Naive B cell (primary cell): ENCODE results near the gene SPDYE4. TPM values are rescaled to one million over a fixed set of nuclear protein-coding genes. Genes with fewer than 3 reads are reported as not detected.
"Not testable (repeated sequence)": the region's sequence is repeated elsewhere in the genome, so short reads cannot be mapped to it uniquely, and the experiment has no call there.

Experiments
- ATAC-seq, 2 donors: fragments of 150-1000 bp; cut with Tn5 transposase; 2 replicates each; pipeline ENCODE4 v1.10.0; 2021; ENCODE audit warnings: low read depth in 2 of 2, mild to moderate bottlenecking in 2 of 2, moderate library complexity in 2 of 2
- DNase-seq: peaks from one replicate; pipeline ENCODE4 v3.0.0; 2022
- H3K27ac Mint-ChIP-seq, 6 donors: one replicate each; pipeline ENCODE4 v1.8.0; 2020 to 2022; ENCODE audit warnings: mild to moderate bottlenecking in 6 of 6, mixed read lengths in 6 of 6, moderate library complexity in 5 of 6, inconsistent platforms in 2 of 6
- H3K27me3 Mint-ChIP-seq, 3 donors: one replicate each; pipeline ENCODE4 v1.8.0; 2021 to 2022; ENCODE audit warnings: mixed read lengths in 3 of 3, mild to moderate bottlenecking in 1 of 3
- H3K36me3 Mint-ChIP-seq, 2 donors: one replicate each; pipeline ENCODE4 v1.8.0; 2020 to 2022; ENCODE audit warnings: mixed read lengths in 2 of 2, inconsistent platforms in 1 of 2, mild to moderate bottlenecking in 1 of 2
- H3K4me1 Mint-ChIP-seq, 3 donors: one replicate each; pipeline ENCODE4 v1.8.0; 2020 to 2022; ENCODE audit warnings: mixed read lengths in 3 of 3, inconsistent platforms in 1 of 3, mild to moderate bottlenecking in 1 of 3, moderate library complexity in 1 of 3
- H3K4me3 Mint-ChIP-seq, 8 donors: one replicate each; pipeline ENCODE4 v1.8.0; 2020 to 2022; ENCODE audit warnings: mild to moderate bottlenecking in 8 of 8, mixed read lengths in 8 of 8, moderate library complexity in 8 of 8, inconsistent platforms in 2 of 8
- H3K9me3 Mint-ChIP-seq, 7 donors: one replicate each; pipeline ENCODE4 v1.8.0; 2020 to 2022; ENCODE audit warnings: mixed read lengths in 7 of 7, mild to moderate bottlenecking in 5 of 7, inconsistent platforms in 2 of 7, moderate library complexity in 1 of 7
- polyA plus RNA-seq, 6 donors: library from polyadenylated mRNA; unstranded; fragments of 300-500 nt; fragmentation: Illumina TruSeq; gene quantifications; one replicate each; pipeline ENCODE4 v1.2.3, GENCODE V29; 2021; ENCODE audit warnings: low read depth in 6 of 6

The SPDYE4 gene, protein sequence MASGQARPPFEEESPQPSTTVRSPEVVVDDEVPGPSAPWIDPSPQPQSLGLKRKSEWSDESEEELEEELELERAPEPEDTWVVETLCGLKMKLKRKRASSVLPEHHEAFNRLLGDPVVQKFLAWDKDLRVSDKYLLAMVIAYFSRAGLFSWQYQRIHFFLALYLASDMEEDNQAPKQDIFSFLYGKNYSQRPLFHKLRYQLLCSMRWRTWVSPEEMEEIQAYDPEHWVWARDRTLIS
- not detected for polyA plus RNA-seq

DNA sequence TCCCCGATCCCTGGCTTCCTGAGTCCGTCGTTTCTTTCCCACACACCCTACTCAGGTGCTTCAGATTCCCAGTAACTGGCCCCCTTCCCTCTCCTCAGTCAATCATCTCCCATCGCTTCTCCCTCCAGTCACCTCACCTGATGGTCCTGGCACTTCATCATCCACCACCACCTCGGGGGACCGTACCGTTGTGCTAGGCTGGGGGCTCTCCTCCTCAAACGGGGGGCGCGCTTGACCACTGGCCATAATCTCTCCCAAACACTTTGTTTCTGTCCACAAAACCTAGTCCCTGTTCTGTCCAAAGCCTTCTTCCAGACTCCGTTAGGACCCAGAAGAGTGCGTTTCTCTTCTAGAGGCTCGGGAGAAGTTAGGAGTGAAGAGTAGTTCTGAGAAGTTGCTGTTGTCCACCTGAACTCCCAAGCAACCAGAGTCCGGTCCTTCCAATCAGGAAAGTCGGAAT is at the start of gene SPDYE4:
SPDYE4 (minus strand) TSS at position 410 of the 460 bp plus-strand sequence; CDS start at position 246, 164 bp downstream.
- Mint-ChIP-seq H3K27me3 (peaks cover 24 to 63% (median 57%) of the 10 kb centered on the region in 3 donors), H3K27ac (peak within 1 kb of the TSS in 1 of 6 donors; percentile 7), H3K9me3 (peaks cover 0 to 3% (median 0%) of the 10 kb centered on the region in 7 donors), H3K4me1 (no peaks in the 10 kb centered on the region), H3K4me3 (peak within 1 kb of the TSS in 1 of 8 donors; percentile 80), H3K36me3 (peaks cover 0 to 10% of the 10 kb centered on the region in 2 donors)
- DNase-seq (no peak), ATAC-seq (no peak)

GRCh38 chr17:8806926-8807550 is 48.7 kb upstream of the SPDYE4 start:
- DNase-seq, result peak; percentile 71
- peak; percentile 90 for ATAC-seq
- peak overlapping the region; percentile 8 to 91 (median 80) for H3K4me3 Mint-ChIP-seq
- peaks cover 38 to 57% (median 51%) of the 10 kb centered on the region in 3 donors for H3K4me1 Mint-ChIP-seq
- H3K27me3 Mint-ChIP-seq, result peaks cover 0 to 7% (median 5%) of the 10 kb centered on the region in 3 donors
- H3K36me3 Mint-ChIP-seq, result peaks cover 13 to 29% of the 10 kb centered on the region in 2 donors
- peaks cover 14 to 30% (median 22%) of the 10 kb centered on the region in 7 donors for H3K9me3 Mint-ChIP-seq
- peak overlapping the region; percentile 94 to 99 (median 98) for H3K27ac Mint-ChIP-seq

- ATAC-seq, result peak; percentile 25 to 27
- Mint-ChIP-seq H3K4me3 (peak overlapping the region; percentile 8 to 91 (median 78)), H3K27me3 (peaks cover 0 to under 1% (median 0%) of the 10 kb centered on the region in 3 donors), H3K27ac (peak overlapping the region; percentile 94 to 99 (median 98)), H3K36me3 (peaks cover 6 to 23% of the 10 kb centered on the region in 2 donors), H3K4me1 (peaks cover 38 to 57% (median 51%) of the 10 kb centered on the region in 3 donors), H3K9me3 (peaks cover 13 to 24% (median 16%) of the 10 kb centered on the region in 7 donors)
- DNase-seq, result peak; percentile 32
Observed at GRCh38 chr17:8806253-8806925, 48.0 kb upstream of the SPDYE4 start.

DNA sequence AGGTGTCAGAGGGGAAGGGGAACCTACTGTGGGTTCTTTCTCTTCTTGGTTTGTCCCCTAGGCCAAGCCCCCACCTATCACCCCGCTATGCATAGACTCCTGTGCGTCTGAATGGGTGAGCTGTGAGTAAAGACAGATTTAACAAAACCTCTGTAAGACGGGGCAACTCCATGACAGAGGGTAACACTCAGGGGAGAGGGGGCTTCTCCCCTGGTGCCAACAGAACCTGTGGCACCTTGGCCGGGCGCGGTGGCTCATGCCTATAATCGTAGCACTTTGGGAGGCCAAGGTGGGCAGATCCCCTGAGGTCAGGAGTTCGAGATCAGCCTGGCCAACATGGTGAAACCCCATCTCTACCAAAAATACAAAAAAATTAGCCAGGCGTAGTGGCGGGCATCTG is 47.0 kb upstream of the SPDYE4 start:
- peak overlapping the region; percentile 94 to 99 (median 98) for H3K27ac Mint-ChIP-seq
- H3K4me1 Mint-ChIP-seq, result peaks cover 38 to 57% (median 51%) of the 10 kb centered on the region in 3 donors
- peaks cover 11 to 22% (median 14%) of the 10 kb centered on the region in 7 donors for H3K9me3 Mint-ChIP-seq
- H3K36me3 Mint-ChIP-seq, result peaks cover 5 to 22% of the 10 kb centered on the region in 2 donors
- not testable (repeated sequence) for DNase-seq, H3K27me3 Mint-ChIP-seq, ATAC-seq
- H3K4me3 Mint-ChIP-seq, result peak overlapping the region in 5 of 8 donors; percentile 5 to 91 (median 79)

DNA sequence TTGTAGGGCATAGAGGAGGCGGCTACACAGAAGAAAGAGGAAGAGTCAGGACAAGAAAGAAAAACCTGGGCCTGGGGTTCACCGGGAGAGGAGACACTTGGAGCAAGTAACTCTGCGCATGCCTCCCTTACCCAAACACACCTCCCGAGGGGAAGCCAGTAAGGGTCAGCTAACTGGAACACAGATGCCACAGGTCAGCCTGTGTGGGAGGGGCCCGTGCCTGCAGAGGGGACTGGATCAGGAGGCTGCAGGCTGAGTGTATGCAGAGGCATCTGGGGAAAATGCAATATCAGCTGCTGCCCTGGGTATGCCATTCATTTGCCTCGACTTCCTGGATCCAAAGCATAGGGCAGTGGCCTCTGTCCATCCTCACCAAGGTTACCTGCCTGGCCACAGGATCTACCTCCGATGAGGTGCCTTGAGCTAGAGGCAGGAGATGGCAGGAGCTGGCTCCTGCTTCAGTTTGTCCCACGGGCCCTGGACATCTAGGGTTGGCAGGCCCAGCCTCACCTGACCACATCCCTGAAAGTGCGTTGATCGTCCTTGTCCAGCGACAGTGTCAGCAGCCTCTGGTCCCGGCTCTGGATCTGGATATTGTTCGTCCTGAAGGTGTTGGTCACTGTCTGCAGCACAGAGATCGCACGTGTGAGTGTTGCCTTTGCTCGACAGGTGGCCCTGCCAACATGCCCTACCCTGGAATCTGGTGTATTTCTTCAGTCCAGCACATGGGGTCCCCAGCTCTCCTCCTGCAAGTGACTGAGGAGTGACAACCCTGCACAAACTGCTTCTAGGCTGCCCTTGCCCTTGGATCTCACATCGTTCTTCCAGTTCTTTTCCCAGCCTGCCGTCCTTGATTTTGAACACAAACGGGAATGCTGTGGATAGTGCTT is 45.4 kb upstream of the SPDYE4 start:
- Mint-ChIP-seq H3K27ac (peak overlapping the region in 4 of 6 donors; percentile 38 to 99 (median 65)), H3K36me3 (peaks cover 5 to 21% of the 10 kb centered on the region in 2 donors), H3K9me3 (peaks cover 5 to 15% (median 12%) of the 10 kb centered on the region in 7 donors), H3K27me3 (no peaks in the 10 kb centered on the region), H3K4me3 (no peak overlapping the region), H3K4me1 (peaks cover 38 to 62% (median 51%) of the 10 kb centered on the region in 3 donors)
- ATAC-seq (no peak), DNase-seq (no peak)

- H3K36me3 Mint-ChIP-seq, result no peaks in the 10 kb centered on the region
- H3K27ac Mint-ChIP-seq, result no peak overlapping the region
Observed at GRCh38 chr17:8801135-8801840, 42.9 kb upstream of the SPDYE4 start.

GRCh38 chr17:8800656-8801055 is 42.3 kb upstream of the SPDYE4 start:
- ATAC-seq, result no peak
- Mint-ChIP-seq H3K4me1 (peaks cover 11 to 34% (median 20%) of the 10 kb centered on the region in 3 donors), H3K4me3 (no peak overlapping the region), H3K36me3 (no peaks in the 10 kb centered on the region), H3K27me3 (no peaks in the 10 kb centered on the region), H3K9me3 (no peaks in the 10 kb centered on the region), H3K27ac (no peak overlapping the region)
- no peak for DNase-seq

More at GRCh38 chr17:8801135-8801840, 42.9 kb upstream of the SPDYE4 start:
- DNase-seq (no peak), ATAC-seq (no peak)
- Mint-ChIP-seq H3K9me3 (no peaks in the 10 kb centered on the region), H3K4me3 (peak overlapping the region in 1 of 8 donors; percentile 25), H3K27me3 (no peaks in the 10 kb centered on the region), H3K4me1 (peaks cover 17 to 40% (median 26%) of the 10 kb centered on the region in 3 donors)

- Mint-ChIP-seq H3K27ac (peak overlapping the region in 3 of 6 donors; percentile 24 to 65 (median 54)), H3K4me3 (no peak overlapping the region), H3K27me3 (no peaks in the 10 kb centered on the region), H3K9me3 (no peaks in the 10 kb centered on the region), H3K4me1 (peaks cover 10 to 31% (median 15%) of the 10 kb centered on the region in 3 donors), H3K36me3 (no peaks in the 10 kb centered on the region)
- no peak for ATAC-seq
- DNase-seq, result no peak
Observed at GRCh38 chr17:8799570-8800212, 41.3 kb upstream of the SPDYE4 start.

DNA sequence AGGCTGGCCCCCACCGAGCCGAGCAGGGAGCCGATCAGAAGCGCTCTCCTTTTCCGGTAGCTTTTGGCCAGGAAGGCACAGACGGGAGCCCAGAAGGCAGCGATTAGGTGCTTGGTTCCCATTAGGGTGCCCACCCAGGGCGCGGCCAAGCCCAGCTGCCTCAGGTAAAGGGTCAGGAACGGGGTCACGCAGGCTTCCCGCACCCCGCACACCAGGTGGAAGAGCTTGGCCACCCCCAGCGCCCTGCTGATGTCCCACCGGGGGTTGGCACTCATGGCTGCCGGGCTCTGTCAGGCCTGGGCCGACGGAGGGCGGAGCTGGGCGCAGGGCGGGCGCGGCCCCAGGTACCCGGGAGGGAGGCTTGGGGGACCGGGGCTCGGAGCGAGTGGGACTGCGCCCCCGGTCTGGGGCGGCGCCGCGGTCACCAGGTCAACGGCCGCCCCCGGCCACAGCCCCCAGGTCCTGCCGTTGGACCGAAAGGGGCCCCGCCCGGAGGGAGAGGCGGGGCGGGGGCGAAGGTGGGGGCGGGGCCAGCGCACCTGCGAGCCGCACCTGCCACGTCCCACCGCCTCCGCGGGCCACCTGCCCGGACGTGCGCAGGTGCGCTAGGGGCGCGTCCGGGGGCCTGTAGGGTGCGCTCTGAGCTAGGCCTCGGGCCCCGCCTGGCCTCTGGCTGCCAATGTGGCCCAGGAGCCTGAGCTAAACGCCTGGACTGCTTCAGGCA is 40.7 kb upstream of the SPDYE4 start, which contains the start of gene MFSD6L:
MFSD6L (minus strand) TSS at position 520 of the 724 bp plus-strand sequence; CDS start at position 275, 245 bp downstream.
- Mint-ChIP-seq H3K4me3 (peak within 1 kb of the TSS in 4 of 8 donors; percentile 25 to 39 (median 34)), H3K27ac (peak within 1 kb of the TSS in 4 of 6 donors; percentile 24 to 65 (median 46)), H3K4me1 (peaks cover 10 to 29% (median 15%) of the 10 kb centered on the region in 3 donors), H3K36me3 (no peaks in the 10 kb centered on the region), H3K27me3 (no peaks in the 10 kb centered on the region), H3K9me3 (no peaks in the 10 kb centered on the region)
- peak; percentile 89 to 96 for ATAC-seq
- peak; percentile 40 for DNase-seq

- Mint-ChIP-seq H3K4me3 (peak overlapping the region in 3 of 8 donors; percentile 25 to 39 (median 38)), H3K9me3 (no peaks in the 10 kb centered on the region)
- ATAC-seq, result no peak
Observed at GRCh38 chr17:8798176-8798845, 40.0 kb upstream of the SPDYE4 start.

More at GRCh38 chr17:8798176-8798845, 40.0 kb upstream of the SPDYE4 start:
- DNase-seq, result no peak
- no peaks in the 10 kb centered on the region for H3K27me3 Mint-ChIP-seq
- H3K36me3 Mint-ChIP-seq, result no peaks in the 10 kb centered on the region
- H3K27ac Mint-ChIP-seq, result no peak overlapping the region
- peaks cover 13 to 33% (median 15%) of the 10 kb centered on the region in 3 donors for H3K4me1 Mint-ChIP-seq
